AG04450 (cell line): ENCODE data around the gene CCDC137. TPM values are rescaled to one million over a fixed set of nuclear protein-coding genes. Genes with fewer than 3 reads are reported as not detected.

Source experiments
- CTCF ChIA-PET: fragments of 300-600, 350-600 bp; formaldehyde crosslinking; extraction: SDS; loops from one replicate; lab custom pipeline; 2022; ENCODE audit warnings: antibody characterized with exemption, inconsistent platforms; lab: Charles Lee
- POLR2A ChIA-PET: fragments of 350-600 bp; formaldehyde crosslinking; extraction: SDS; loops from one replicate; lab custom pipeline; 2021; ENCODE audit warnings: antibody characterized with exemption, inconsistent platforms; lab: Yijun Ruan, JAX
- DNase-seq: peaks from one replicate; pipeline ENCODE4 v3.0.0-alpha.2; 2011; ENCODE audit warnings: low read depth, low spot score
- H3K27ac ChIP-seq: one replicate; pipeline ENCODE4 v1.5.1; 2012; ENCODE audit warnings: low read depth, low read length, control low read depth
- H3K27me3 ChIP-seq: one replicate; pipeline ENCODE4 v1.6.0; 2012; ENCODE audit warnings: low read length; ENCODE audit not compliant: control insufficient read depth, insufficient read depth
- H3K4me3 ChIP-seq: 2 replicates; pipeline ENCODE4 v1.5.1; 2011; ENCODE audit warnings: mild to moderate bottlenecking, low read depth, low read length, control low read depth
- H3K9me3 ChIP-seq: 2 replicates; pipeline ENCODE4 v1.5.1; 2012; ENCODE audit warnings: low read length; ENCODE audit not compliant: control insufficient read depth, insufficient read depth
- polyA plus RNA-seq: library from polyadenylated mRNA; depleted of rRNA; stranded (reverse); fragments of >200 nt; gene quantifications from 2 replicates; pipeline ENCODE4 v1.2.3, GENCODE V29; 2011
- TF ChIP-seq, protein P1 (sequence below): IDR thresholded peaks from 2 replicates; pipeline ENCODE4 v1.5.1; 2011; ENCODE audit warnings: low read depth, low read length, control low read depth, inconsistent platforms

The CCDC137 gene
- polyA plus RNA-seq, 1 experiment: 10.7 TPM

DNA sequence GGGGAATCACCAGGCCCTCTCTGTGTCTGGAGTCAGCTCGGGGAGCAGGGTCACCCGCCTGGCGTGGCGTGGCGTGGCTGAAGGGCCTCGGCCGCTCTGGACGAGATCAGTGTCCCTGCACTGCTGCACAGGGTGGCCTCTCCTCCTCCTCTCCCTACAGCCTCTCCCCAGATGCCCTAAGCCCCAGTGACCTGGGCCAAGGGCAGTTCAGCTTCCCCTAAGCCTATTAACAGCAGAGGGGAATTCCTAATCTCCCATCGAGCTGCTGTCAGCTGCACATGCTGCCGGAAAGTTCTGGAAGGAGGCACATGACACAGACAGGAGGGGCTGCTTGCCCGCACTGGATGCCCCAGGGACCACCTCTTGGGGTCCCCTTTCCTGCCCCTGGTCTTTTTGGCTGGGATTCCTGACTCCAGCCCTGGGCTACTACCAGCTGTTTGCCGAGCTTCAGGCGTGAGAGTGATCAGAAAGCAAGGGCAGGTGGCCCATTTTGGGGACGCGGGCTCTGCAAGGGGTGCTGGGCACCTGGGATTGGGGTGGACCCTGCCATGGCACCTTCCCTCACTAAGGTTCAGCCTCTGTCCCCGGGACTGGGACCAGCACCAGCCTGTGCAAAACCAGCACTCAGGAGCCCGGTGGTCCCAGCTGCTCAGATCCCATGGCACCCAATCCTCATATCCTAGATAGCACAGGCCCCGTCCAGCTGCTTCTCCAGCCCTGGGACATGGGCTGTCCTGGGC is 11.0 kb upstream of the CCDC137 start:
- Histone ChIP-seq H3K4me3 (no peak overlapping the region), H3K27me3 (no peaks in the 10 kb centered on the region), H3K9me3 (no peaks in the 10 kb centered on the region; the same call in 1 of the 2 replicates), H3K27ac (no peak overlapping the region)
- CTCF ChIA-PET: no interaction called here
- TF ChIP-seq, protein P1, sequence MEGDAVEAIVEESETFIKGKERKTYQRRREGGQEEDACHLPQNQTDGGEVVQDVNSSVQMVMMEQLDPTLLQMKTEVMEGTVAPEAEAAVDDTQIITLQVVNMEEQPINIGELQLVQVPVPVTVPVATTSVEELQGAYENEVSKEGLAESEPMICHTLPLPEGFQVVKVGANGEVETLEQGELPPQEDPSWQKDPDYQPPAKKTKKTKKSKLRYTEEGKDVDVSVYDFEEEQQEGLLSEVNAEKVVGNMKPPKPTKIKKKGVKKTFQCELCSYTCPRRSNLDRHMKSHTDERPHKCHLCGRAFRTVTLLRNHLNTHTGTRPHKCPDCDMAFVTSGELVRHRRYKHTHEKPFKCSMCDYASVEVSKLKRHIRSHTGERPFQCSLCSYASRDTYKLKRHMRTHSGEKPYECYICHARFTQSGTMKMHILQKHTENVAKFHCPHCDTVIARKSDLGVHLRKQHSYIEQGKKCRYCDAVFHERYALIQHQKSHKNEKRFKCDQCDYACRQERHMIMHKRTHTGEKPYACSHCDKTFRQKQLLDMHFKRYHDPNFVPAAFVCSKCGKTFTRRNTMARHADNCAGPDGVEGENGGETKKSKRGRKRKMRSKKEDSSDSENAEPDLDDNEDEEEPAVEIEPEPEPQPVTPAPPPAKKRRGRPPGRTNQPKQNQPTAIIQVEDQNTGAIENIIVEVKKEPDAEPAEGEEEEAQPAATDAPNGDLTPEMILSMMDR: no peak
- POLR2A ChIA-PET: no interaction called here
- DNase-seq: no peak

DNA sequence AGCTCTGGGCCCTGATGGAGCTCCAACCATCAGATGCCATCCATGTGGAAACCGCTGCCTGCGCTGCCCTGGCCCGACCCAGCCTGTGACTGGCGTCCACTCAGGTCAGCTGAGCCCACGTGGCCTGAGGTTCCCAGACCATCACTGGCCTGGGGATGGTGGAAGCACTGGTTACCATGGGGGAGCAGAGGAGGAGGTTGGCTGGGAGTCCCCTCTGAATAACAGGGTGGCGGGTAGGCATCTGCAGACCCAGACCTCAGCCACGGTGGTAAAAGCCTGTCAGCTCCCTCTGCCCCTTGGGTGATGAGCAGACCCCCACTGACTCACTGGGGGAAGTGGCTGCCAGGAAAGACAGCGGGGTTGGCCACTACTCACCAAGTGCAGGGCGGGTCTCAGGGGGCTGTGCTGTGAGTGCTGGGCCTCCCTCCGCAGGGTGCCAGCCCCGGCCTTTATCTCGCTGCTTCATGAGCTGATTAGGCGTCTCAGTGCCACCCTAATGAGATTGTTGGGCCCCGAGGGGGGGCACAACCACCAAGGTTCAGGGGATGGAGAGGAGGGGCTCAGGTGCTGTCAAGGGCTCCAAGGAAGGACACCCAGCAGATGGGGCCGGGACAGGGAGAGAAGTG is 10.3 kb upstream of the CCDC137 start, which contains the start of gene PDE6G:
Gene PDE6G, minus strand, starts transcription at position 425 of the 626 bp plus-strand sequence. CDS start 3,237 bp downstream, outside the sequence.
- Histone ChIP-seq H3K27me3 (no peaks in the 10 kb centered on the region), H3K4me3 (no peak within 1 kb of the TSS), H3K9me3 (no peaks in the 10 kb centered on the region; the same call in 1 of the 2 replicates), H3K27ac (no peak within 1 kb of the TSS)
- no peak for DNase-seq
- ChIA-PET CTCF (no interaction called here), POLR2A (interaction anchor here (0.6 kb wide), 1 partner anchor 54 kb away, joined by 7 read pairs; no protein-coding TSS in a partner anchor)
- TF ChIP-seq, protein P1: no peak

DNA sequence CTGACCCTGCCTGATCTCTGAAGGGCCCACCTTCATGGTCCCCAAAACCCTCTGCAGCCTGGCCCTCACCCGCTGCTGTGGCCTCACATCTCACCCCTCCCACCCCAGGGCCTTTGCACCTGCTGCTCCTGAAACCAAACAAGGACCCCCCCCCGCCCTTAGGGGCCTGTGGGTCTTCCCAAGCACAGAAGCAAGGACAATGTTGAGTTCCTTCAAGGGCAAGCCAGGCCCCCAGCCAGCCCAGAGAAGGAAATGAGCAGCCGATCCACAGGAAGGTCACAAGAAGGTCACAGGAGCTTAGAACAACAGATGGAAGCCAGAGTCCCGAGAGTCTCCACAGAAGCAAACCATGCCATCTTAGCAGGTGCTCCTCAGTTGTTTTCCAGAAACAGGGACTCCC is 9.7 kb upstream of the CCDC137 start:
- TF ChIP-seq, protein P1: no peak
- DNase-seq: no peak
- Histone ChIP-seq H3K9me3 (no peaks in the 10 kb centered on the region; the same call in 1 of the 2 replicates), H3K4me3 (no peak overlapping the region), H3K27ac (no peak overlapping the region), H3K27me3 (no peaks in the 10 kb centered on the region)
- ChIA-PET CTCF (no interaction called here), POLR2A (interaction anchor here (0.6 kb wide), 1 partner anchor 55 kb away, joined by 7 read pairs; no protein-coding TSS in a partner anchor)

DNA sequence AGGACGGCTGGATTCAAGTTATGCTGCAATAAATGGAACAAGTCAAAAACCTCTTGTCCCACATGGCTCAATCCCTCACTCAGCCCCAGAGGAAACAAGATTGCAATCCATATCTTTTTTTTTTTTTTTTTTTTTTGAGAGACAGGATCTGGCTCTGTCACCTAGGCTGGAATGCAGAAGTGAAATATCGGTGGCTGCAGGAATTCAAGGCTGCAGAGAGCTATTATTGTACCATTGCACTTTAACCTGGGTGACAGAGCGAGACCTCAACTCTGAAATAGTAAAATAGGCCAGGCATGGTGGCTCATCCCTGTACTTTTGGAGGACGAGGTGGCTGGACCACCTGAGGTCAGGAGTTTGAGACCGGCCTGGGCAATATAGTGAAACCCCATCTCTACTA is 7.5 kb upstream of the CCDC137 start:
- Histone ChIP-seq H3K27ac (no peak overlapping the region), H3K9me3 (no peaks in the 10 kb centered on the region; the same call in 1 of the 2 replicates), H3K27me3 (no peaks in the 10 kb centered on the region), H3K4me3 (no peak overlapping the region)
- CTCF ChIA-PET: no interaction called here
- DNase-seq: no peak
- POLR2A ChIA-PET: no interaction called here
- TF ChIP-seq, protein P1: no peak

DNA sequence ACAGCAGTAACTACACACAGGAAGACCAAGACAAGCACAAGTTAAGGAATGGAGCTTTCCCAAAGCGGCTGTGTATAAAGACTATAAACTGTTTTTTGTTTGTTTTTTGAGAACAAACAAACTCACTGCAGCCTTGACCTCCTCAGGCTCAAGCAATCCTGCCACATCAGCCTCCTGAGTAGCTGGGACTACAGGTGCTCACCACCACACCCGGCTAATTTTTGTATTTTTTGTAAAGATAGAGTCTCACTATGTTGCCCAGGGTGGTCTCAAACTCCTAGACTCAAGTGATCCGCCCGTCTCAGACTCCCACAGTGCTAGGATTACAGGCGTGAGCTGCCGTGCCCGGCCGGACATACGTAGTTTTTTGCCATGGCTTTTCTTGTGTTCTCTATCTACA is 6.1 kb upstream of the CCDC137 start:
- ChIA-PET POLR2A (interaction anchor here (0.6 kb wide), 1 partner anchor 33 kb away, joined by 3 read pairs; no protein-coding TSS in a partner anchor), CTCF (no interaction called here)
- DNase-seq: no peak
- no peaks in the 10 kb centered on the region for H3K27me3 ChIP-seq
- no peak overlapping the region for H3K27ac ChIP-seq
- no peaks in the 10 kb centered on the region; the same call in 1 of the 2 replicates for H3K9me3 ChIP-seq
- H3K4me3 ChIP-seq: no peak overlapping the region
- TF ChIP-seq, protein P1: no peak
